Skin epidermis (tissue), 12 donors: ENCODE results near the gene ARAP3.

Experiments used
- H3K27ac ChIP-seq, 21 experiments: fragments of 200-600 bp; sonication (generic) in 11 of 21; one replicate each; pipeline ENCODE4 v1.5.0; 2020; ENCODE audit warnings: mild to moderate bottlenecking in 3 of 21, inconsistent platforms in 2 of 21, moderate library complexity in 2 of 21
- H3K4me3 ChIP-seq, 7 experiments: fragments of 200-600 bp; sonication (generic) in 2 of 7; one replicate each; pipeline ENCODE4 v1.5.0; 2020; ENCODE audit warnings: inconsistent platforms in 2 of 7, mild to moderate bottlenecking in 2 of 7, moderate library complexity in 1 of 7

ARAP3 gene

DNA sequence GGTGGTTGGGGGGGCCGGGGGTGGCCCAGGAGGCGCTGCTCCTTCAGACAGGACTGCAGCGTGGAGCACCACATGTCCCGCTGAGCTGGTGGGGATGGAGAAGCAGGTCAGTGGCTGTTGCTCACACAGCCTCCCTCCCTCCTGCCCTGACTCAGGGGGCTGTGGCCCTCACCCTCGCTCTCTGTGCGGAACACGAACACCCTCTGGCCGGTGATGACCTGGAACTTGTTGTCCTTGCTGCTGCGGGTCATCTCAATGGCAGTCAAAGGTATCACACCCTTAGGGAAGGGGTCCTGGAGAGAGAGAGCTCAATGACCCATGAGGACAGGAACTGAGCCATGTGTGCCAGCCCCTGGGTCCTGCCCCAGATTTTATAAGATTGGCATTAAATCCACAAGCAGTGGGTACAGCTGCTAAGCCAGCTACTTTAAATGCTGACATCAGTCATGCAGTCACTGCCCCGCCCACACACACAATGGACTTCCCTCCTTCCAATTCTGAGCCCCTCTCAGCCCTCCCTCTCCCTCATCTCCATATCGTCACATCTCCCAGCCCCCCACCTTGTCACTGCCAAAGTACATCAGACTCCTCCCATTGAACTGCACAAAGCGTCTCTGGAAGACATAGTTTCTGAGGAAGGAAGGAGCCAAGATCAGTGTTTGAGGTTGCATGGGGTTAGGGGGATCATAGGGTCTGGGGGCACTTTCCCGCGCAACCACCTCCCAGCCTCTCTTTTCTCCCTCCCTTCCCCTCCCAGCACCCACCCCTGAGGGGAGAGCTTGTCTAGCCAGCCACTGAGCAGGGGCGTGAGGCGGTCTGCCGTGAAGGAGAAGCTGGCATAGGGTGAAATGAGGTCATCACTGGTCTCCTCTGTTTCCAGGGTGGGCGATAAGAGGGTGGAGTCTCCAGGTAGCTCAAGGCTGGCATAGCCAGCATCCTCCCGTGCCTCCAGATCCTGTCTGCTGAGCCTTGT is 8.9 kb downstream of the ARAP3 start:
- Histone ChIP-seq H3K27ac (no peak overlapping the region), H3K4me3 (no peak overlapping the region)

DNA sequence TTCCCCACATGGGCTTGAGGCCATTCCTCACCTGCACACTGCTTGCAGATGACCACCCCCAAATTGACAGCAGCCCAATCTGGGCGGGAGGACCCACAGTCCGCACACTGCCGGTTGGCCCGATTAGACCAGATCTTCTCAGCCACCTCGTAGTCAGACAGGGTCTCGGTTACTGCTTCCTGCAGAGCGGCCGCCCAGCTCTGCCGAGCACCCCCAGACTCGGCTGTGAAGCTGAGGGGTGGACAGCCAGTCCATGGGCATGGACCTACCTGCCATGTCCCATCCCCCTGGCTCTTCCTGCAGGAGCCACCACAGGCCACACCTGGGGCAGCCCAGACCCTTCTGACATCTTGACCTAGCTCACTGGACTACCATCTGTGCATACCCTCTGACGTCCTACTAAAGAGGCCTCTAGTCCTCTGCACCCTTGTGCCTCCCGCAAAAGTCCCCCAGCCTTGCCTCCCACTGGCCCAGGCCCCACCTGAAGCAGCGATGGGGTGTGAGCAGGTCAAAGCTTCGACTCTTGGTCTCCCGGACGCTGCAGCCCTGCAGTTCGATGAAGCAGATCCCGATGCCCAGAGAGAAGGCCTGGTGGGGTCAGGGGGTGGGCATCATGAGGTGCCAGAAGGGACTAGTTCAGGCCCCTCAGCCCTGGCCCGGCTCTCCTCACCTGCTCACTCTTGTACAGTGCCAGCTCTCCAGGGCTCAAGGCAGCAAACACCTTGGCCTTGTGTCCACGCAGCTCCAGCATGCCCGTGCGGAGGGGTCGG is 9.8 kb downstream of the ARAP3 start:
- no peak overlapping the region for H3K27ac ChIP-seq
- H3K4me3 ChIP-seq, result no peak overlapping the region

DNA sequence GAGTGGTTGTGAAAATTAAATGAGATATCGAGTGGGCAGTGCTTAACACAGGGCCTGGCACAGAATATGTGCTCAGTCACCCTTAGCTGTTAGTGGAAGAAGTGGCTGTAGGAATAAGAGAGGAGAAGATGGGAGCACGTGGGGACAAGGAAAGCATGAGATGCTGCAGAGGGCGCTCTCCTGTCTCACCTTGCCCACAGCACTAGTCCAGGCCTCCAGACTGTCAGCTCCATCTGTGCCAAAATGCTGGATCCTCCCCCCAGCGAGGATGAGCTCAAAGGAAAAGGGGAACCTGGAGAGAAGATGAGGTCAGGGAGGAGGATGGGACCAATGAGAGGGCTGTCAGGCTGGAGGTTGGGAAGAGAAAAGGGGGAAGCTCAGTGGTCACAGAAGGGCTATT is 12.5 kb downstream of the ARAP3 start:
- Histone ChIP-seq H3K4me3 (no peak overlapping the region), H3K27ac (no peak overlapping the region)

DNA sequence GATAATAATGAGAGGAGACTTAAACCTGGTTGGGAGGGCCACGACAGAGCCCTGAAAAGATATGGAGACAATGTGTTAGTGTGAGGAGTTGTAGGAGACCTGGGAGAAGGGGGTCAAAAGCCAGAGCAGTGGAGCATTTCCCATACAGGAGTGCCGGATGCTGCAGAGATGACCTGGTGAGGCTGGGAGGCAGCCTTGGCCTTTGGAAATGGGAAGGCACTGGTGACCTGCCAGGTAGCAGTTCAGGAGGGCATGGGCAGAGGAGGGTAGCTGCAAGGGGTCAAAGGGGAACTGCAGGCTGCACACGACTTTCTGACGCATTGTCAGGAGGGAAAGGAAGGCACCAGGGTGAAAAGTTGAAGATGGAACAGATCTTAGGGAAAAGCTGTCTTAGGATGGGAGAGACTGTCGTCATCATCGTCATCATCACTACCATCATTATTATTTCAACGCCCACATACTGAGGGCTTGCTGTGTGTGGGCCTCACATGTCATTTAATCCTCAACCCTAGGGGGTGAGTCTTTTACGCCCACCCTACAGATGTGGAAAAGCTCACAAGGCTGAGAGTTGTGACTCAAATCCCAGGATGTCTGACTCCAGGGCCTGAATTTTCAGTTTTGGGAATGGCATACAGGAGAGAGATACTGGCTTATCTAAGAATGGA is 13.3 kb downstream of the ARAP3 start:
- no peak overlapping the region for H3K27ac ChIP-seq

DNA sequence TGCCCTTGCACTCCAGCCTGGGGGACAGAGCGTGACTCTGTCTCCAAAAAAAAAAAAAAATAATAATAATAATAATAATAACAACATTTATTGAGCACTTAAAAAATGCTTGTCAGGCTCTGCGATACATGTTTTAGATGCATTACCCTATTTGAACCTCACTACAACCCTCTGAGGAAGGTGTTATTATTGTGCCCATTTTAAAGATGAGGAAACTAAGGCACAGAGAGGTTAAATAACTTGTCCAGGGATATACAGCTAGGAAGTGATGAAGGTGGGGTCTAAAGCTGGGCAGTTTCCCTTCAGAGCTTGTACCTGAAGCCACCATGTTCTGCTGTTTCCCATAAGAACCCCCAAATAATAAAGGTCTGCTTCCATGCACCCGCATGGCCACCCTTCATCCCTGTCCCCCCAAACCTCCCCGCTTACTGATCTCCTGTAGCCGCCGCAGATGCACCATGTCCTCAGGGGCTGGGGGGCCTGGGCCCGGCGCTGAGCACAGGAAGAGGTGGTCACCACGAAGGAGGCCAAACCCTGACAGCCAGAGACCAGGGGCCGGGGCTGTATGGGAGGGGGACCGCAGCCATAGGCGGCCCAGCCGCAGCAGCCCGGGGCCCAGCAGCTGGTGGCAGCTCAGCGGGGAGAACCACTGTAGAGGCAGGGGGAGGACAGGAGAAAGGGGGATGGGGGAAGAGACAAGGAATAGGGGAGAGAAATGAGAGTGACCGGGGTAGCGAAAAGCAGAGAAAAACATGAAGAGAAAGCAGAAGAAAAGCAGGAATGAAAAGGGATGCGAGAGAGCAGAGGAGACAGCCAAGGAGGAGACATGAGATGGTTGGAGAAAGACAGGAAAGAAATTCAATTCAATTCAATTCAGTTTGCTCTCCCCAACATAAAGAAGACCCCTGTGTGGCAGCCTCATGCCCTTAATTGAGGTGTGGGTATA is 15.8 kb downstream of the ARAP3 start:
- Histone ChIP-seq H3K4me3 (no peak overlapping the region), H3K27ac (no peak overlapping the region)

More for the DNA sequence above, 13.3 kb downstream of the ARAP3 start:
- no peak overlapping the region for H3K4me3 ChIP-seq

DNA sequence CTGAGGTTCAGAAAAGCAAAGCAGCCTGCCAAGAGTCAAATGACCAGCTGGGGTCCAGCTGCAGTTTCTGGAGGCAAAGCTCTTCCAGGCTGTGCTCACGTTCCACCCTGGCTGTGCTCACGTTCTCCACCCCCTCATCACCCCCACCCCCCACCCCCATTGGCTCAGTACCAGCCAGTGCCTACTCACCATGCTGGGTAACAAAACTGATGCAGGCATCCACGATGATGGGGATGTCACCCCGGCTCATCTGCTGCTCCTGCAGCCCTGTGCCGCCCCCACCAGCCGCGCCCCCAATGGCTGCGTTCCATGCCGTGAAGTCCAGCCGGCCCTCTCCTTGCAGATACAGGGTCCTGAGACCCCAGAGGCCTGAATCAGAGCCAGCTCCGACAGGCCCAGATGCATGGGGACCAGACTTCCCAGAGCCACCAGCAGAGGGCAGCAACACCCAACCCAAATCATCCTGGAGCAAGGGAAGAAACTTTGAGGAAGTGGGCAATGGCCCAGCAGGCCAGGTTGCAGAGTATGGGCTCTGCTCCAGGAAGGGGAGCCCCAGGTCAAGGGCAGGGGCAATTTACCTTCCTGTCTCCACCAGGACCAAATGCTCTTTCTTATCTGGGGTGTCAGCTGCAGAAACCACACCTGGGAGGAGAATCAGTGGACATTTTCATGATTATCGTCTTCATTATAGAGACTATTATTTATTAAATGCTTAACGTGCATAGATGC is 17.1 kb downstream of the ARAP3 start:
- no peak overlapping the region for H3K27ac ChIP-seq
- H3K4me3 ChIP-seq, result no peak overlapping the region

DNA sequence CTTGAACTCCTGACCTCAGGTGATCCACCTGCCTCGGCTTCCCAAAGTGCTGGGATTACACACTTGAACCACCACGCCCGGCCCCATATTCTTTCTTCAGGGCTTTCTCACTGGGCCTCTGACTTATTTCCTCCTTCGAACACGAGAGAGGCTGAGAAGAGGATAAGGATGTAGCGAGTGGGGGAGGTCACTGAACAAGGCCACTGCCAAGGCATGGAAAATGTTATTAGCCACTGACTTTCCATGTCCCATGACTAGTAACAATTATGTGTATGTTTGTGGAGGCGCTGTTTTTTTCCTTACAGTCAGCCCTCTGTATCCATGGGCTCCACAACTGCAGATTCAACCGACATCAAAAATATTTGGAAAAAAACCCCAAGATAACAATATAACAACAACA is 18.5 kb downstream of the ARAP3 start:
- no peak overlapping the region for H3K4me3 ChIP-seq
- H3K27ac ChIP-seq, result no peak overlapping the region

DNA sequence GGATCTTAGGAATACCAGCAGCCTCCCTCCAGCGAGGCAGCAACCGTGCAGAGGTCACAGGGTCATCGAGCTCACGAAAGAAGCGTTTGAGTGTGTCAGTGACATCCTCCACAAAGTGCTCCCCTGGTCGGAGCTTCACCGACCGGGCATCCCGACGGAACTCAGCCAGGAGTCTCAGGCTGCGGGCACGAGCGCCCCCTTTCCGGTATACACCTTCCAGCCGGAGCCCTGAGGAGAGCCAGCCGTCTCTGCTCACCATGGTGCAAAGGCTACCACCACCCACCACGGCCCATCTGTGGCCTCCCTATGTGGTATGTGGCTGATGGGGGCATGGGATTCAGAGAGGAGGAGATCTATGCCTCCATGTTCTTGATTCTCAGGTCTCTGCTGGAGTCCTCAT is 20.0 kb downstream of the ARAP3 start:
- H3K27ac ChIP-seq, result no peak overlapping the region
- H3K4me3 ChIP-seq, result no peak overlapping the region

DNA sequence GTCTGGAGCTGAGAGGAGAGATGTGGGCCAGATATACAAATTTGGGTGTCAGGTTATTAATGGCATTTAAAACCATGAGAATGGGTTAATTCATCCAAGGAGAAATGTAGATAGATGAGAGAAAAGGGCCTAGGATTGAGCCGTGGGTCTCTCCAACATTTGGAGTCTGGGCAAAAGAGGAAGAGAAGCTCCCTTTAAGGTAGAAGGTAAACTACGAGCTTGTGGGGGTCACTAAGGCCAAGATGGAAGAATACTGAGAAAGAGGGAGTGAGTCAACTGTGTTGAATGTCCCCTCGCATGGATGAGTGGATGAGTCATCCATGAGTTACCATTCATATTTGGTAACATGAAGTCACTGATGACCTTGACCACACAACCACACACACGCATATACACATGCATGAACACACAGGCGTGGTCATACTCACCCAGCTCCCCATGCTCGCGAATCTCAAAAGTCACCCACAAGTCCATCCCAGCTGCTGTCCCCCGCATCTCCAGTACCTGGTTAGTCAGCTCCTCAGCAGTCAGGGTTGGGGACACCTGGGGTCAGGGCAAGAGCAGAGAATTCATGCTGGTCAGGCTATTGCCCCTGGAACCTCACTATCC is 24.0 kb downstream of the ARAP3 start:
- Histone ChIP-seq H3K27ac (no peak overlapping the region), H3K4me3 (no peak overlapping the region)

DNA sequence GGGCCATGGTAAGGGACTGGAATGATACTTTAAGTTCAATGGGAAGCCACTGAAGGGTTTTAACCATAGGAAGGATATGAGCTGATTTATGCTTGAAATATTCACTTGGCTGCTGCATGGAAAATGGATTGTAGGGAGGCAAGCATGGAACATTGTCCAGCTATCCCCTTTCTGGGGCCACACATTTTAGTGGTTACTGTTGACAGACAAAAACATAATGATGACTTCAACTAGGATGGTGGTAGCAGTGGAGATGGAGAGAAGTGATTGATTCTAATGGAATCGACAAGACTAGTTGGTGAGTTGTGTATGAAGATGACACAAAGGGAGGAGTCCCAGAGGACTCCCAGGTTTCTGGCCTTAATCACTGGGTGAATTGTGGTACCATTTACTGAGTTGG is 24.6 kb downstream of the ARAP3 start:
- no peak overlapping the region for H3K4me3 ChIP-seq
- H3K27ac ChIP-seq, result no peak overlapping the region

DNA sequence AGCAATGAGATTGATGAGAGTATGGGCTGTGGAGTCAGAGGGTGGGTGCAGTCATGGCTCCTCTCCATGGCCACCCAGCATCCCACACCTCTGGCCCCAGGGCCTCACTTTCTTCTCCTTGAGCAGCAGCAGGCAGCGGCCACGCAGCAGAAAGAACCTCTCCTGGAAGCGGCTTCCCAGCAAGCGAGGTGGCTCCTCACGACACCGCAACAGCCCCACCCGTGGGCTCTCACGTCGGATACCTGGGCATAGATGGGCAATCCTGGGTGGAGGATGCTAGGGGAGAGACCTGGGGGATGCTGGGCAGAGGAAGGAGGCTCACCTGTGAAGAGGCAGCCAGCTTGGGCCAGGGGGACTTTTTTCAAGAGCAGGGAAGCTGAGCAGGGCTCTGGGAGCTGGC is 25.6 kb downstream of the ARAP3 start:
- Histone ChIP-seq H3K4me3 (no peak overlapping the region), H3K27ac (no peak overlapping the region)

DNA sequence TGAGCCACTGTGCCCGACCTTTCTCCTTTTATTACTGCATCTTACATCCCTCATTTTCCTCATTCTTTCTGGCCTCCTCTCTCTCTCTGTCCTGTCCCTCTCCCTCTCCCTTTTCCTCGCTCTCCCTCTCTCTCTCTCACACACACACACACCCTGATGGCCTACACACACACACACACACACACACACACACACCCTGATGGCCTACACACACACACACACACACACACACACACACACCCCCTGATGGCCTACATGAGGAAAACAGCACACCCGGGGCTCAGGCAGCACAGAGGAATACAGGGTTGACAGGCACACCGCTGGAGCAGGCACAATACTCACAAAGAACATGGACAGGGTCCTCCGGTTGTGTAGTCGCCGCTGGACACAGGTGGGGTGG is 27.0 kb downstream of the ARAP3 start:
- no peak overlapping the region for H3K27ac ChIP-seq

DNA sequence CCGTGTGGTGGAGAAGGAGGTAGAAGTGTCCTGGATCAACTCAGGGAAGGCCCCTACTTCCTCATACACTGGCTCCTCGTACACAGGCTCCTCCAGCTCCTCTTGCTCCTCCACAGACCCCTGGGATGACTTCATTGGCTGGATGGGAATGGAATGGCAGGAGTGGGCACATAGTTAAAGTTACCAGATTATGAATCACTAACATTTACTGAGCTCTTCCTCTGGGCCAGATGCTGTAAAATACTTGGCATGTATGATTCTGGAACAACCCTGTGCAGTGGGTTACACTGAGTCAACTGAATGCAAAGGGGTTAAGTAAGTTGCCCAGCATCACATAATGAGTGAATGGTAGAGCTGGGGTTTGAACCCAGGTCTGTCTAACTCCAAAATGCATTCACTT is 27.7 kb downstream of the ARAP3 start:
- Histone ChIP-seq H3K27ac (no peak overlapping the region), H3K4me3 (no peak overlapping the region)

More for the DNA sequence above, 27.0 kb downstream of the ARAP3 start:
- no peak overlapping the region for H3K4me3 ChIP-seq

DNA sequence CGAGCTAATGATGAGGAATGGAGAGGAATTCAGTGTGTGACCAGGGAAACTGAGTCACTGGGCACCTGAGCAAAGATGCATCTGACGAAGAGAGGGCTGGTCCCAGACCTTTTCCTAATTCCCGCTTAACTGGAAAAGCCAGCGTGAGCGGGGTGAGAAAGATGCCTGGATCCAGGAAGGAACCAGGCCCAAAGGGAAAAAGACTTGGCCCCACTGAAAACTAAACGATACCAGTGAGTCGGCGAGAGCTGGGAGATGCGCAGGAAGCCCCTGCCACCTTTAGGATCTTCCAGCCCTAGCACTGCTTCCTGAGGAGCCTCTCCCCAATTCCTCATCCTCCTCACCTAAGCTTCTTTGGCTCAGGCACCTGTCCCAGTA is 30.3 kb downstream of the ARAP3 start:
- peak overlapping the region; percentile 47 to 69 (median 52) for H3K4me3 ChIP-seq
- H3K27ac ChIP-seq, result peak overlapping the region in 19 of 21 experiments; percentile 21 to 83 (median 67)

DNA sequence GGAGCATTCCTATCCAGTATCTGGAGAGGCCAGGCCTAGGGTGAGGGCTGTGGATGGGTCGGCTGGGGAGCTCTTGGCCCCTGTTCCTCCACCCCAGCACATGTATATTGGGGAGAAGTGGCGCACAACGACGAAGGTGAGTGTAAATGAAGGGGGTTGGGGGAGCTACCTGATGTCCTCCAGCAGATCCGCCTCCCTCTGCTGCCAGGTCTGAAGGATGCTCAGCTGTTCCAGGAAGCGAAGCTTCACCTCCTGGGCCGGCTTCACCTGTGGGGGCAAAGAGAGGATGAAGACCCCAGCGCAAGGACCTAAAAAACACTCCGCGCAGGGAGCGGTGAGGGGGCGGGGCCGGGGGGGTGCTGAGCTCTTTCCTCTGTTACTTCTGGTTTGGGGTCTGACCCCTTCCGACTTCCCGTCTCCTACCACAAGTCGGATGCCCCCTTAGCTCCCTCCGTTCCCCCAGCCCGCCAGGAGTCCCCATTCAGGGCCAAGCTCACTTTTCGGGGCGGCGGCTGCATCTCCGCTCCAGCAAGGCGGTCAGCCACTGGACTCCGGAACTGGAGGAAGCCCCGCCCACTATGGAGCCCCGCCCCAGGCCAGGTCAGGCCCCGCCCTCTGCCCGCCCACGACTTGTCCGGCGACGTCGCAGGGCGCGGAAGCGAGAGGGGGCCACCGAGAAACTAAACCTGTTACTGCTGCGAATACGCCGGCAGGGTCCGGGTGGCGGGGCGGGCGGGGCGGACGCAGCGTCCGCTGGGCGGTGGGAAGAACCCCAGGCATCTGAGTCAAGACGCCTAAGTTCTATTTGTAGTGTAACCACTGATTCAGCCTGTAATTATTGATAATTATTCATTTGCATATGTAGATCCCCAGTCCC is 30.9 kb downstream of the ARAP3 start, which contains the start of gene FCHSD1:
Gene FCHSD1 (minus strand): TSS at position 568 of the 877 bp plus-strand sequence. CDS start 50 bp downstream, at position 518.
- H3K4me3 ChIP-seq, result peak within 1 kb of the TSS; percentile 47 to 69 (median 52)
- peak within 1 kb of the TSS in 20 of 21 experiments; percentile 21 to 83 (median 68) for H3K27ac ChIP-seq

DNA sequence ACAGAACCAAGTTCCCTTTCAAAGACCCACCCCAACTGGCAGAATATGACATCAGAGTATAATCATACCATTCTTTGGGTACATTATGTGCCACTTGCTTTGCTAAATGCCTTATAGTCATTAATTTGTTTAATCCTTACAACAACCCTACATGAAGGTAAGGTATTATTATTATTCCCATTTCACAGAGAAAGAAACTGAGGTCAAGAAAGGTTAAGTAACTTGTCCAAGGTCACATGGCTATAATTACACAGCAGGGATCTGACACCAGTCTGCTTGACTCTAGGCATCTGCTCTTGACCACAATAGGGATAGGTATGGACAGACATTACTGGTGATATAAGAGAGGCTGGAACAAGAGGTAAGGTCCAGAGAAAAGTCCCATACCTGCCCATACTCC is 32.1 kb downstream of the ARAP3 start:
- H3K27ac ChIP-seq, result peak overlapping the region in 1 of 21 experiments; percentile 67

DNA sequence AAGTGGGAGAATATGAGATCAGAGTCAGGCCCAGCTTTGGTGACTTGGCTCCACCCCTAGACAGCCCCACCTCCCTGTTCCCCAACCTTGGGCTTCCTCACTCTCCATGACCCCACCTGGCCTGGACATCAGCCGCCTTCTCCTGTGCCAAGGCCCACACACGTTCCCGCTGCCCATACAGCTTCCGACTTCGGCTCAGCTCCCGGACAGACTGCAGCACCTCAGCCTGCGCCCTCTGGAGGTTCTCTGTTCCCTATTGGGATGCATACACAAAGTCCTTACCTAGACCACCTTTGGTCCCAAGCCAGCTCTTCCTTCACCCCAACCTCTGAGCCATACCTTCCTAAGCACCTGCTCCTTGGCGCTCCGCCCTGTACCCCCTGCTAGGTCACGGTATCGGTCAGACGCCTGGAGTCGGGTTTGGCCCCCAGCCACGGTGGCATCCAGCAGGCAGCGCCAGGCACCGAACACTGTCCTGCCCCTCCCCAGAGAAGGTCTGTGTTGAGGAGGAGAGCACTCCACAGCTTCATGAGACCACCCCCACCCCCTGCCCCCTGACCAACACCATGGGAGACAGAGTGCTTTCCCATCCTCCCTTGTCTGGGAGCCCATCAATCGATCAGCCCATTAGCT is 32.9 kb downstream of the ARAP3 start:
- no peak overlapping the region for H3K27ac ChIP-seq
- H3K4me3 ChIP-seq, result no peak overlapping the region

More for the DNA sequence above, 32.1 kb downstream of the ARAP3 start:
- H3K4me3 ChIP-seq, result no peak overlapping the region
